ENCODE measurements around the gene TRIM2.

GRCh38 chr4:153186046-153186728, 18.1 kb upstream of the TRIM2 start:
- TF ChIP-seq EZH2 (optimal IDR thresholded peaks at IDR 0.05; ENCODE audit: low read depth, low read length): no peak
- TF ChIP-seq CTCF (IDR thresholded peaks at IDR 0.05; ENCODE audit: low read length): no peak
- no peak for TF ChIP-seq EZH2phosphoT487 (IDR thresholded peaks at IDR 0.05; ENCODE audit: low read length)
